ENCODE data around the gene GGT1. TPM values are rescaled to one million over a fixed set of nuclear protein-coding genes. Genes with fewer than 3 reads are reported as not detected.

The GGT1 gene
- polyA plus RNA-seq, 2 donors: 1.5 to 3.9 TPM

GRCh38 chr22:24583221-24584165 lies 19.5 kb upstream of the GGT1 start:
- no peaks in the 10 kb centered on the region for H3K9me3 ChIP-seq (ENCODE audit: control insufficient read depth in 2 of 2, insufficient read depth in 1 of 2, low read depth in 1 of 2, low read length in 1 of 2)
- no peak overlapping the region for H3K4me3 ChIP-seq (ENCODE audit: low read depth in 1 of 2, low read length in 2 of 2)
- no peaks in the 10 kb centered on the region for H3K27me3 ChIP-seq (ENCODE audit: control insufficient read depth in 1 of 2, insufficient read depth in 2 of 2, low read length in 2 of 2)
- 41 to 45% methylated on average over 19 of the region's 19 CpGs for WGBS, 2 donors
- peaks cover 0 to 14% of the 10 kb centered on the region in 2 donors for H3K36me3 ChIP-seq (ENCODE audit: control insufficient read depth in 2 of 2, insufficient read depth in 2 of 2, low read length in 1 of 2)
- H3K4me1 ChIP-seq (ENCODE audit: control insufficient read depth in 2 of 2, insufficient read depth in 2 of 2, low read length in 1 of 2): peaks cover 5 to 13% of the 10 kb centered on the region in 2 donors
- peak overlapping the region; percentile 23 to 79 for H3K27ac ChIP-seq (ENCODE audit: low read depth in 2 of 2, low read length in 1 of 2)

GRCh38 chr22:24584166-24584790 lies 18.7 kb upstream of the GGT1 start:
- Histone ChIP-seq H3K27ac (ENCODE audit: low read depth in 2 of 2, low read length in 1 of 2) (peak overlapping the region in 1 of 2 donors; percentile 79), H3K27me3 (ENCODE audit: control insufficient read depth in 1 of 2, insufficient read depth in 2 of 2, low read length in 2 of 2) (no peaks in the 10 kb centered on the region), H3K4me3 (ENCODE audit: low read depth in 1 of 2, low read length in 2 of 2) (no peak overlapping the region), H3K36me3 (ENCODE audit: control insufficient read depth in 2 of 2, insufficient read depth in 2 of 2, low read length in 1 of 2) (peaks cover 0 to 14% of the 10 kb centered on the region in 2 donors), H3K4me1 (ENCODE audit: control insufficient read depth in 2 of 2, insufficient read depth in 2 of 2, low read length in 1 of 2) (peaks cover 5 to 13% of the 10 kb centered on the region in 2 donors), H3K9me3 (ENCODE audit: control insufficient read depth in 2 of 2, insufficient read depth in 1 of 2, low read depth in 1 of 2, low read length in 1 of 2) (no peaks in the 10 kb centered on the region)
- 80% methylated on average over 5 of the region's 5 CpGs for WGBS, 2 donors

GRCh38 chr22:24584871-24585411 lies 18.1 kb upstream of the GGT1 start:
- WGBS, 2 donors: 83 to 85% methylated on average over 9 to 10 of the region's 10 CpGs
- H3K4me1 ChIP-seq (ENCODE audit: control insufficient read depth in 2 of 2, insufficient read depth in 2 of 2, low read length in 1 of 2): peaks cover 5 to 13% of the 10 kb centered on the region in 2 donors
- no peaks in the 10 kb centered on the region for H3K9me3 ChIP-seq (ENCODE audit: control insufficient read depth in 2 of 2, insufficient read depth in 1 of 2, low read depth in 1 of 2, low read length in 1 of 2)
- H3K4me3 ChIP-seq (ENCODE audit: low read depth in 1 of 2, low read length in 2 of 2): no peak overlapping the region
- H3K27me3 ChIP-seq (ENCODE audit: control insufficient read depth in 1 of 2, insufficient read depth in 2 of 2, low read length in 2 of 2): no peaks in the 10 kb centered on the region
- H3K27ac ChIP-seq (ENCODE audit: low read depth in 2 of 2, low read length in 1 of 2): no peak overlapping the region
- peaks cover 0 to 14% of the 10 kb centered on the region in 2 donors for H3K36me3 ChIP-seq (ENCODE audit: control insufficient read depth in 2 of 2, insufficient read depth in 2 of 2, low read length in 1 of 2)

GRCh38 chr22:24585461-24585860 lies 17.5 kb upstream of the GGT1 start:
- H3K36me3 ChIP-seq (ENCODE audit: control insufficient read depth in 2 of 2, insufficient read depth in 2 of 2, low read length in 1 of 2): peaks cover 0 to 14% of the 10 kb centered on the region in 2 donors
- no peak overlapping the region for H3K27ac ChIP-seq (ENCODE audit: low read depth in 2 of 2, low read length in 1 of 2)
- H3K4me3 ChIP-seq (ENCODE audit: low read depth in 1 of 2, low read length in 2 of 2): no peak overlapping the region
- no peaks in the 10 kb centered on the region for H3K9me3 ChIP-seq (ENCODE audit: control insufficient read depth in 2 of 2, insufficient read depth in 1 of 2, low read depth in 1 of 2, low read length in 1 of 2)
- H3K4me1 ChIP-seq (ENCODE audit: control insufficient read depth in 2 of 2, insufficient read depth in 2 of 2, low read length in 1 of 2): peaks cover 5 to 13% of the 10 kb centered on the region in 2 donors
- H3K27me3 ChIP-seq (ENCODE audit: control insufficient read depth in 1 of 2, insufficient read depth in 2 of 2, low read length in 2 of 2): no peaks in the 10 kb centered on the region
- 97 to 100% methylated on average over 1 to 3 of the region's 3 CpGs for WGBS, 2 donors

- H3K27me3 ChIP-seq (ENCODE audit: control insufficient read depth in 1 of 2, insufficient read depth in 2 of 2, low read length in 2 of 2): no peaks in the 10 kb centered on the region
- H3K27ac ChIP-seq (ENCODE audit: low read depth in 2 of 2, low read length in 1 of 2): no peak overlapping the region
- H3K9me3 ChIP-seq (ENCODE audit: control insufficient read depth in 2 of 2, insufficient read depth in 1 of 2, low read depth in 1 of 2, low read length in 1 of 2): no peaks in the 10 kb centered on the region
- peaks cover 0 to 14% of the 10 kb centered on the region in 2 donors for H3K36me3 ChIP-seq (ENCODE audit: control insufficient read depth in 2 of 2, insufficient read depth in 2 of 2, low read length in 1 of 2)
- WGBS, 2 donors: 89 to 91% methylated on average over 24 of the region's 24 CpGs
- H3K4me3 ChIP-seq (ENCODE audit: low read depth in 1 of 2, low read length in 2 of 2): no peak overlapping the region
- peaks cover 5 to 13% of the 10 kb centered on the region in 2 donors for H3K4me1 ChIP-seq (ENCODE audit: control insufficient read depth in 2 of 2, insufficient read depth in 2 of 2, low read length in 1 of 2)
Observed at GRCh38 chr22:24585927-24586546, 17.0 kb upstream of the GGT1 start.

GRCh38 chr22:24587251-24587650 lies 15.7 kb upstream of the GGT1 start:
- peaks cover 0 to 14% of the 10 kb centered on the region in 2 donors for H3K36me3 ChIP-seq (ENCODE audit: control insufficient read depth in 2 of 2, insufficient read depth in 2 of 2, low read length in 1 of 2)
- H3K9me3 ChIP-seq (ENCODE audit: control insufficient read depth in 2 of 2, insufficient read depth in 1 of 2, low read depth in 1 of 2, low read length in 1 of 2): no peaks in the 10 kb centered on the region
- no peaks in the 10 kb centered on the region for H3K27me3 ChIP-seq (ENCODE audit: control insufficient read depth in 1 of 2, insufficient read depth in 2 of 2, low read length in 2 of 2)
- H3K27ac ChIP-seq (ENCODE audit: low read depth in 2 of 2, low read length in 1 of 2): no peak overlapping the region
- H3K4me3 ChIP-seq (ENCODE audit: low read depth in 1 of 2, low read length in 2 of 2): no peak overlapping the region
- peaks cover 5 to 18% of the 10 kb centered on the region in 2 donors for H3K4me1 ChIP-seq (ENCODE audit: control insufficient read depth in 2 of 2, insufficient read depth in 2 of 2, low read length in 1 of 2)
- WGBS, 2 donors: 80 to 89% methylated on average over 5 of the region's 5 CpGs

GRCh38 chr22:24587948-24588347 lies 15.0 kb upstream of the GGT1 start:
- Histone ChIP-seq H3K27me3 (ENCODE audit: control insufficient read depth in 1 of 2, insufficient read depth in 2 of 2, low read length in 2 of 2) (no peaks in the 10 kb centered on the region), H3K27ac (ENCODE audit: low read depth in 2 of 2, low read length in 1 of 2) (no peak overlapping the region), H3K4me1 (ENCODE audit: control insufficient read depth in 2 of 2, insufficient read depth in 2 of 2, low read length in 1 of 2) (peaks cover 5 to 14% of the 10 kb centered on the region in 2 donors), H3K4me3 (ENCODE audit: low read depth in 1 of 2, low read length in 2 of 2) (no peak overlapping the region), H3K9me3 (ENCODE audit: control insufficient read depth in 2 of 2, insufficient read depth in 1 of 2, low read depth in 1 of 2, low read length in 1 of 2) (peaks cover 0 to 2% of the 10 kb centered on the region in 2 donors), H3K36me3 (ENCODE audit: control insufficient read depth in 2 of 2, insufficient read depth in 2 of 2, low read length in 1 of 2) (peaks cover 0 to 14% of the 10 kb centered on the region in 2 donors)
- WGBS, 2 donors: 83 to 84% methylated on average over 8 of the region's 8 CpGs

GRCh38 chr22:24588381-24588756 lies 14.6 kb upstream of the GGT1 start:
- H3K4me3 ChIP-seq (ENCODE audit: low read depth in 1 of 2, low read length in 2 of 2): no peak overlapping the region
- H3K27me3 ChIP-seq (ENCODE audit: control insufficient read depth in 1 of 2, insufficient read depth in 2 of 2, low read length in 2 of 2): no peaks in the 10 kb centered on the region
- H3K36me3 ChIP-seq (ENCODE audit: control insufficient read depth in 2 of 2, insufficient read depth in 2 of 2, low read length in 1 of 2): peaks cover 0 to 14% of the 10 kb centered on the region in 2 donors
- WGBS, 2 donors: 63 to 66% methylated on average over 13 of the region's 13 CpGs
- H3K4me1 ChIP-seq (ENCODE audit: control insufficient read depth in 2 of 2, insufficient read depth in 2 of 2, low read length in 1 of 2): peaks cover 3 to 14% of the 10 kb centered on the region in 2 donors
- H3K27ac ChIP-seq (ENCODE audit: low read depth in 2 of 2, low read length in 1 of 2): no peak overlapping the region
- H3K9me3 ChIP-seq (ENCODE audit: control insufficient read depth in 2 of 2, insufficient read depth in 1 of 2, low read depth in 1 of 2, low read length in 1 of 2): peaks cover 0 to 2% of the 10 kb centered on the region in 2 donors

GRCh38 chr22:24588757-24589481 lies 14.1 kb upstream of the GGT1 start:
- peaks cover 0 to 14% of the 10 kb centered on the region in 2 donors for H3K36me3 ChIP-seq (ENCODE audit: control insufficient read depth in 2 of 2, insufficient read depth in 2 of 2, low read length in 1 of 2)
- no peak overlapping the region for H3K4me3 ChIP-seq (ENCODE audit: low read depth in 1 of 2, low read length in 2 of 2)
- peaks cover 0 to 12% of the 10 kb centered on the region in 2 donors for H3K4me1 ChIP-seq (ENCODE audit: control insufficient read depth in 2 of 2, insufficient read depth in 2 of 2, low read length in 1 of 2)
- 91 to 92% methylated on average over 21 of the region's 21 CpGs for WGBS, 2 donors
- H3K27ac ChIP-seq (ENCODE audit: low read depth in 2 of 2, low read length in 1 of 2): no peak overlapping the region
- no peaks in the 10 kb centered on the region for H3K27me3 ChIP-seq (ENCODE audit: control insufficient read depth in 1 of 2, insufficient read depth in 2 of 2, low read length in 2 of 2)
- H3K9me3 ChIP-seq (ENCODE audit: control insufficient read depth in 2 of 2, insufficient read depth in 1 of 2, low read depth in 1 of 2, low read length in 1 of 2): peaks cover 0 to 2% of the 10 kb centered on the region in 2 donors

All from esophagus (tissue), 2 donors.